GM21528 (cell line): Measurements from ENCODE around the gene RCAN1.

ENCODE experiments used
- ATAC-seq: cut with Tn5 transposase; IDR thresholded peaks from one replicate; pipeline ENCODE4 v1.9.1; 2021; ENCODE audit warnings: mild to moderate bottlenecking, moderate library complexity; ENCODE audit not compliant: unreplicated experiment, low FRiP score

Gene RCAN1

DNA sequence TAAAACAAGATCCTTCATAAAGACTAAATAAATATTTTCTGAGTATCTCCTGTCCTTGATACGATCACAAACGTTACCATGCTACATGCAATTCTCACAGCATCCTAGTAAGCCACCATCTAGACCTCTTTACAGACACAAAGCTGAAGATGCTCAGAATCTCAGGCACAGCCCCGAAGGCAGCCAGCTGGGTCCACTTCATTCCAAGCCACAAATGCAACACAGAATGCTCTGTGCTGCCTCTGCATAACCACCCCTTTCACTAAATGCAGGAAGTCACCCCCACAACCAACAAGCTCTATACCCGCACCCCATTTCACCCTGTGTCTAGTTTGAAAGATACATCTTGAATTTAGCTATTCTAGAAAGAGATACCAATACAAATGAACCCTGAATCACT lies 12.9 kb downstream of the RCAN1 start:
- no peak for ATAC-seq

DNA sequence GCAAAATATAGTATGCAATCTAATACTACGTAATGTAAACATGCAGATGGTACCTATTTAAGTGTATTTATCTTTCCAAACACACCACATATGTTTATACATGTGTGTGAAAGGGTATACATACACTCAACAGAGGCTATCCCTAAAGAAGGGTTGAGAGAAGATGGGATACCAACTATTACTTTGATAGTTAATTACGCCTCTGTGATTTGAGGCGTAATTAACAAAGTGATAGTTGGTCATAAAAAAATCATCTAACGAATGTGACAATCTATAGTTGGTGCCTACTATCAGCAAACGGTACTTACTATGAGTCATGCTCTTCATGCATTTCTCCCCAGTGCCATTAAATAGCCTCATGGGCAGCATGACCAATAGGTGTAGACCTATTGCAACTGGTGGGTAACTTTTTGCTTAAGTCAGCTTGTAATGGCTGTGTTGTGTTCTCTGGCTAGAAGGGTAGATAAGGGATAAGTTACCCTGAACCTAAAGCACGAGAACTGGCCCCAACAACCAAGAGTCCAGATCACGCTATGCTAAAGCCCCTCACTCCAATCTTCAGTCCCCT lies 15.3 kb downstream of the RCAN1 start:
- ATAC-seq, result no peak

DNA sequence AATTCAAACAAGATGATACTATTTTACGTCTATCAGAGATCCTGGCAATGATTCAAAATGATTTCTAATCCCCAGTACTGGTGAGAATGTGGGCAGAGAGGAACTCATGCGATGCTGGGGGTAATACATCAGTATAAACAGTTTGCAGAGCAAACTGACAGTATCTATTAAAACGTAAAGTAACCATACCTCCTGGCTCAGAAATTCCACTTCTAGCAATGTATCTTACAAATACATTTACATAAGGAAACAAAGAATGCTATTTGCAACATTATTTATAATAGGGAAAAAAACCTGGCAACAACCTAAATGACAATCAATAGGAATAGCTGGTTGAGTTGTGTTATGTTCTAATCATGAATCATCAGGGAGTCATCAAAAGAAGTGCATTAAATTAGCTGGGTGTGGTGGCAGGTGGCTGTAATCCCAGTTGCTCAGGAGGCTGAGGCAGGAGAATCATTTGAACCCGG lies 15.9 kb downstream of the RCAN1 start:
- no peak for ATAC-seq

DNA sequence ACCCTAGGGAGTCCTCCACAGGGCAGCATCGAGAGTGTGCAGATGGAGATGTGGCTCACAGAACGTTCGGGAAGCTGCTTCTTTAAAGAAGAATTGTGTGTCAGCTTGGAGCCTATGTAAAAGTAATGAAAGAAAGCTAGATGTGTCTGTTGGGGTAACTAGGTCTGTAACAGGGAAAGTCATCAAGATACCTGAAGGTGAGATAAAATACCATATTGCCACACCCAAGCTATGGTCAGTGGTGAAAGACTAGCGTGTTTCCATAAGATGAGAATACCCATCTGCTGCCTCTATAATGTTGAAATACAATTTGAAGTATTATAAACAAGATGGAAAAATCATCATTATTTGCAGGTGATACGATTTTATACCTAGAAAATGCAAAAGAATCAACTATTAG lies 17.5 kb downstream of the RCAN1 start:
- no peak for ATAC-seq

DNA sequence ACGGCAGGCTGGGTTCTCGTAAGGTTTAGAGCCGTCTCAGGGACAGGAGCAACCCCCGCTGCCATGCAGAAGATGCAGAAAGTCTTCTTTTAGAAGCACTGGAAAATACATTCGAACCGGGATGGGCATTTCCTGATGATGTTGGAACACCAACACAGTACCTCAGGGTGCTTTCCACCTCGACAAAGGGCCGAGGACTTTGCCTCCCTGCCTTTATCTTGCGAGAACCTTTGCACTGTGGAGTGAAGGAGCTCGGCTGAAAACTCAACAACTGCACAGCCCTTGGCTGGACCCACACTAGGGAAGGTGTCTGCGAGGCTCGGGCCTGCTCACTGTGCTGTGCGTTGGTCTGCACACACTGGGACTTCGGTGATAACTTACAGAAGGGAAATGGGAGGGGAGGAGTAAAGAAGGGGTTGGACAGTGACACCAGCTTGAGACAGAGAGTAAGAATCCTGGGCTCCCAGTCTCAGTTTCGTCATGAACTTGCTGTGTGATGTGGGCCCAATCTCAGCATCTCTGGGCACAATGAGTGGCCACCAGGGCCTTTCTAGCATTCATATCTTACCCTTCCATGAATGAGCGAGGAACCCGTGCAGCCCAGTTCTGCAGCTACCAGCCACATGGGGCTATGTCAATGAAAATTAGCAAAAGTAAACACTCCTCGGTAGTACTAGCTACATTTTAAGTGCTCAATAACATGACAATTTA lies 18.2 kb downstream of the RCAN1 start:
- ATAC-seq, result no peak

DNA sequence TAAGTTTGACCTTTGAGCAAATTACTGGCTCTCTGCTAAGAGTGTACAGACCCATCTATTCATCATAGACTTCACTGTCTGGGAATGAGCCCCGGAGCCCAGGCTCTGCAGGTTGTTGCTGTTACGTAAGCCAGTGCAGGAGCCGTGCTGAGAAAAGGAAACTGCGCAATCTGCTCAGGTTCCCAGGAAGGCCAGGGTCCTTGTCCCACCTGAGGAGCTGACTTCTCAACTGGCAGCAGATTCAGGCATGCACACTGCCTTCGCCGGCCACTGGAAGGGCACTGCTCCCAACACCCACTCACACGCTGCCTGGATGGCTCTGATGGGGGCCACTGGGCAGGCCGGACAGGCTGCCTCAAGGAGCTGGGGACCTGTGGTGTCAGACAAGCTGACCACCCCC lies 19.5 kb downstream of the RCAN1 start:
- no peak for ATAC-seq

DNA sequence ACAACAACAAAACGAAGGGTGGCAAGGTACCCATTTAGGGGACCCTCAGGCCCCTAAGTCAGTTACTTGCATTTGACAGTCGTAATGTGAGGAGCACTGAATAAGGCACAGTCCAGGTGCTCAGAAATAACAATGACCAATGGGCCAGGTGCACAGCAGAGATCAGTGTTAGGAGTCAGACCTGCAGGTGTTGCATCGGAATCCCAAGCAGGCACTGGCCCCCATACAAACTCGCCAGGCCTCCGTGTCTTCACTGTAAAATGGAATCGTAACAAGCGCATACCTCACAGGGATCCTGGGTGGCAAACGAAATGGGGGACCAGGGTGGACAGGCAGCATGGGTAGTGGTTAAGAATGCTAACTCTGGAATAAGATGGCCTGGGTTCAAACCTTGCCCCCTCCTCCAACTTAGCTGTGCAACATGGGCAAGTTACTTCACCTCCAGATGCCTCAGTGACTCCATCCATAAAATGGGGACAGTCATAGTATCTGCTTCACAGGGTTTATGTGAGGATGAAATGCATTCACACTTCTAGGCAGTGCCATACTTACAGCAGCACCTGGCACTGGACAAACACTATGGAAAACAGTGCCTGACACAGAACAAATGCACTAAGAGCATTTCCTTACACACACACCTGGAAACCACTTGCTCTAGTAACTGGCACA lies 20.2 kb downstream of the RCAN1 start:
- no peak for ATAC-seq

DNA sequence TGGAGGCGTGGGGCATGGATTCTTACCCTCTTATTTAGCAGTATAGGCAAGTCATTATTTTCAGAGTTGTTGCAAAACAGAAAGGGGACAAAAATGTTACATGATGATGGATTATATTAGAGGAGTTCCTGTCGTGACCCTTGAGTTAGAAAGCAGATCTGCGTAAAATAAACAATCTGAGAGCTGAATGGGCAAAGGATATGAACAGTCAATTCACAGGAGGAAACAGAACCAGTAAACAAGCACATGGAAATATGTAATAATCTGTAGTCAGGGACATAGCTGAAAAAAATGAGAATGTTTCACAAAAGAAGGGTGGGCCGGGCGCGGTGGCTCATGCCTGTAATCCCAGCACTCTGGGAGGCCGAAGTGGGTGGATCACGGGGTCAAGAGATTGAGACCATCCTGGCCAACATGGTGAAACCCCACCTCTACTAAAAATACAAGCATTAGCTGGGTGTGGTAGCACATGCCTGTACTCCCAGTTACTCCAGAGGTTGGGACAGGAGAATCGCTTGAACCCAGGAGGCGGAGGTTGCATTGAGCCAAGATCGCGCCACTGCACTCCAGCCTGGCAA lies 20.9 kb downstream of the RCAN1 start:
- no peak for ATAC-seq

DNA sequence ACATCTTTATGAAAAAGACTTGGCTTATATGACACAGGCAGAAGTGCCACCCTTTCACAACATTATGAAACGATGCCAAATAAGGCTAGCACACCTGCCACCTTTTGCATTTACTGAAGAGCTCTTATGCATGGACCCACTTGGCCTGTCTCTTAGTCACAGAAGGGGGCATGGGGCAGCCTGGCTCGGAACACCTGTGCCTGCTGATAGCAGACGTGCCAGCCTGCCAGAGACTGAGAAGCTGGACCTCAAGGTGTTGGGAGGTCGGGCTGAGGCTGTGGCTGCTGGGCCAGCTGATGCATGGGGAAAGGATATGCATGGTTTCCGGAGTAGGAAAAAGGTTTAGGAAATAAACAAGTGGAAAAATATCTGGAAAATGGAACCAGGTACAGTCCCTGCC lies 21.5 kb downstream of the RCAN1 start:
- ATAC-seq, result no peak

DNA sequence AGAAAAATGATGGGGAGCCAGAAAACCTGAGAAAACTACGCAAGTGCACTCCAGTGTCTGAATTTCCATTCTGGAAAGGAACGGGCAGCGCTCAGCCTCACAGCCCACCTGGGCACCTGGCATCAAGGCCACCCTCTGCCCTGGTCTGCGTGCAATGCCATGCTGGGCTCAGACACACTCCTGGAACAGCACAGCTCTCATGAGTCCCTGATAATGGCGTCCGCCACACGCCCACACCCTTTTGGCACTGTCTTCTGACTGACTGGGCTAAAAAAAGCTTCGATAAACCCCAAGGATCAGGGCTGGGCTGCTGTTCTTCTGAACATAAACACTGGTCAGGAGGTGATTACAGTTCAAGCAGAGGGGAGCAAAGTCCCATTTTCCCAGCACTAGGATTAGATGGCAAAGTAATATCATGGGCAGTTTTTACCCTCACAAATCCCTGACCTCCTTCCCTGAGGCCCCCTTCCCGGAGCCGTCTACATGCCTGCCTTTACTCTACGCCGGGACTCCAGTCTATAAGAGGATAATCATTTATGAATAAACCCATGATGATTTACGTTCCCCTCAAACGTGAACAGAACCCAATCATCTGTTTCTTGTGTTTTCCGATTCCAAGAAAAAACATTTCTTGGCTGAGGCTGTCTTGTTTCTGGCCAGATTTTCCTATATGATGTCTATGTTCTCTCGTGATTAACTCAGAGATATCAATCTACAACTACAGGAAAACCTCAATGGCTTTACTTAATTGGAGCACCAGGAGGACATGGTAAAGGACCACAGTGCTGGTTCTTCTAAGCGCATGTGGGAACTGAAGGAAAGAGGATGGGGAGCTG lies 22.6 kb downstream of the RCAN1 start:
- no peak for ATAC-seq

DNA sequence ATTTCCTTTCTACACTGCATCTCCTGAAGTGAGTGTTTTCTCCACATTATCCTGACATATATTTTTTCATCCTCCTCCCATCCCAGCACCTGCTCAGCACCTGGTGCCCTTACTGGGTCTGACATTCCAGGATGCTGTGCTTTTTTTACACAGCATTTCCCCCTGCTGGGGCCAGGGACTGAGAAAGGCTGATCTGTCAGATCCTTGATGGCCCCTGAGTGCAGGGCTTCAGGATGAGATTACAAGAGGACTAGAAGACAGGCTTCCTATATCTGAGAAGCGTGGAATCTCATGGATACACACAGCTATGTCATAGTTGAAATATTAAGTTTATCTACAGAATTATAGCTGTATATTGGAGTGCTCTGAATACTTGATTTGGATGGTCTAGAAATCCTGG lies 24.4 kb downstream of the RCAN1 start:
- no peak for ATAC-seq

DNA sequence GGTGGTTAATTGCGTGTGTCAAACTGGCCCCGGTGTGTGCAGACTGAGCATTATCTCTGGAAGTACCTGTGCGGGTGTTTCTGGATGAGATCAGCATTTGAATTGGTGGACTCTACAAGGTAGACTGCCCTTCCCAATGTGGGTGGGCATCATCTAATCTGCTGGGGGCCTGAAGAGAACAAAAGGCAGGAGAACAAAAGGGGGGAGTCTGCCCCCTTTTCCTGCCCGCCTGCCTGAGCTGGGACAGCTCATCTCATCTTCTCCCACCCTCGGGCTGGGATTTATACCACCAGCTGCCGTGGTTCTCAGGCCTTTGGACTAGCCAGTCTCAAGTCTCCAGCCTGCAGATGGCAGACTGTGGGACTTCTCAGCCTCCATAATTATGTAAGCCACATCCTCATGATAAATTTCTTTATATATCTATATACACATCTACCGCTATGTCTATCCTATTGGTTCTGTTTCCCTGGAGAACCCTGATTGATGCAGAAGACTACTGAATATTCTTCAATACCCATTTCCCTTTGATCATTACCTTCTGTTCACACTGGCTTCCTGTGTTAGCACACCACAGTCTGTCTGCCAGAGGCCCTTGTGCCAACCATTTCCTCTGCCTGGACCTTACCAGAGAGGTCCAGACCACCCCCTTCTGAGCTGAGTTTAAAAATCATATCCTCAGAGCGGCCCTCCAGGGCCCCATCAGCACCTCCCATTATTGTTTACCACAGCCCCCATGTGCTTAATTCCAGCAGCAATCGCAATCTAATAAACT lies 25.2 kb downstream of the RCAN1 start:
- no peak for ATAC-seq

DNA sequence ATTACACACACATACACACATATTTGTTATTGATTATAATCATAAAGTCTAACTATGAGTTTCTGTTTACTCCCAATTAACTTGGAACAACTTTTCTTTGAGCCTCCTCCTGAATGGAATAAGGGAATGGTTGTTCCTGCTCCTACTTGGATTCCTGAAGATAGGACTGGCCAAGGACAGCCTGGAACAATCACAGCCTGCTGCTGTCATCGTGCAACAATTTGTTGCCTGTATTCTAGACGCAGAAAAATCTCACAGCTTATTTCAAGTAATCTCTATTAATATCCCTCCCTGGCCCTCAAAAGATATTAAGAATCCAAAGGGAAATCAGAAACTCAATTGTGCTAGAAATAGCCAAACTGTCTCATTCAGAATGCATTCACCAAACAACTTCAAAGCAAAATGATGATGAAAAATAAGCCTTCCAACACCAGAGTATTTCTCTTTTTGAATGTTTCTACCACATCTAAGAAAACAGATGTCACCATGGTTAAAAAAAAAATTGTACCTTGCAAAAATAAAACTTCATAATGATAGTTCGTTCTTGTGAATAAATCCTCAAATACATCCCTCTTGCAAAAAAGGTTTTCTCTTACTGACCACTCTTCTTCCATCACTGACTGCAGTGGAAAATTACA lies 30.9 kb downstream of the RCAN1 start:
- no peak for ATAC-seq

DNA sequence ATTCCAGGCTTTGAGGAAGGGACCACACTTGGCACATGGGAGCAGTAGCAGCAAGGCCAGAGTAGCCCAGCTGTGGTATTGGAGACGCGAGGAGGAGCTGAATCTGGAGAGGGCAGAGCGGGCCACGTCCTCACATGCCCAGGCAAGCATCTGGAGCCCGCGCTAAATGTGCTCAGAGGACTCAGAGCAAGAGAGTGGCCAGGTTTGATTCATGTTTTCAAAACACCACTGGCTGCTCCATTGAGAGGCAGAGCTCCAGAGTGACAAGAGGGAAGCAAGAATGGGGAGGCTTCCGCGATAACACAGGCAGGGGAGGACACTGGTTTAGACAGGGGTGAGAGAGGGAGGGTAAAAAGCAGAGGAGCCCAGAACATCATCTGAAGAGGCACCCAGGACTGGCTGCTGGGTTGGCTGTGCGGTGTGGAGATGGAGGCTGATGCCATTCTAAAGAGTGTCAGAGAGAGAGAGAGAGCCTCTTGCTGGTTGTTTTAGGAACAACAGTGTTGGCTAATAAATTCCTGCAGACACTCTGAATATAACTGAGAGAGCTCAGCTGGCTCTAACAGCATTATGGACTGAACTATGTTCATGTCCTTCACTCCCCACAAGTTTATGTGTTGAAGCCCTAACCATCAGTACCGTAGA lies 32.3 kb downstream of the RCAN1 start:
- ATAC-seq, result no peak

DNA sequence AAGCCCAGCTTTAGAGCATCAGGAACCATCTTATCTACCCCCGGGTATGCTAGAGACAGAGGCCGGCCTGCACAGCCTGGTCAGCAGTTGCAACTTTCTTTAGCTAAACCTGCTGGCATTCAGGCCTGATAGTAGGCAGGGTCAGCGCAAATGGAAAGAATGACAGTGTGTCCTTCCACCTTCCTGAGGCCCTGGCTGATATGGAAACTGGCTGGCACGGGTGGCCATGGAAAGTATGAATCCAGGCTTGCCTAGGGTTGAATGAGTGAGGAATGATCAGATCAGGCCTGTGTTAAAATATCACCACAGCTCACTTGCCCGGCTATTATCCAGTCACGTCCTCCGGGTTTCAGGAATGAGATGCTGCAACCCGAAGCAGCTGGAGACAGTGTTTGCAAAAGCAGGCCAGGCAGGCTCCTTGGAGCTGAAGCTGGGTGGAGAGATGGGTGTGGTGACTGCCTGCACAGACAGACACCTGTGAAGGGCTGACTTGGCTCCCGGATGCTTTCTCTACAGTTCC lies 34.7 kb downstream of the RCAN1 start:
- ATAC-seq, result no peak

DNA sequence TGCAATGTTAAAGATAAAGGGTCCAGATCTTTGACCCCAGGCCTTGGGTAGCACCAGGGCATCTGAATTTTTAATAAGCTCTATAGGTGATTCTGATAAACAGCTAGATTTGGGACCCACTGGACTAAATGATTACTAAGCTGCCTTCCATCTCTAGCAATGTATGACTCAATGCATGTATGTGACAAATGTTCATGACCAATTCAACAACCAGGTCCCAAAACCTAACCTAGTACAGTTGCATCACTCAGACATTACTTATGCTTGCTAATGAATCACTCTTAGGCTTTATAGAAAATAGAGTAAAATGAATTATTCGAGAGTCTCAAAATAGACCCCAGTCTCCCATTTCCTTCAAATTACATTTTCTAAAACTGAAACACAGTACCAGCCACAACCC lies 35.5 kb downstream of the RCAN1 start:
- no peak for ATAC-seq

DNA sequence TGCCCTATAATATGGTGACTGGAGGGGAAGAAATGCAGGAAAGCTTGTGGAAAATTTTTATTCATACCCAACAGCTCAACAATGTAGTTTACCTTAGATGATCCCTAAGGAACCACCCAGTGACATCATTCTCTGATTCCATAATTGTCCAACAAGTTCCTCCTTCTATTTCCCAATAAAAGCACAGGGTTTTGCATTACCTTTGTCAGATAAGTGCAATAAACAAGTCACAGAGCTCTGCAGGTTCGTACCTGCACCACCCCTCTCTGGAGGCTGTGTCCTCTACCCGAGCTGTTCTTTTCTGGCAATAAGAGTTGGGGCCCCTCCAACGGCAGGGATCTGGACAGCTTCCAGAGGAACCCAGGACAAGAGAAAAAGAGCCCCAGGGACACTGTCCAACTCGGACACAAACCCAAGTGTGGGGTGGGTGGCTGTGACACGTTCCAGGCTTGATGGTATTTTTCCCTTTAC lies 38.8 kb downstream of the RCAN1 start:
- no peak for ATAC-seq

DNA sequence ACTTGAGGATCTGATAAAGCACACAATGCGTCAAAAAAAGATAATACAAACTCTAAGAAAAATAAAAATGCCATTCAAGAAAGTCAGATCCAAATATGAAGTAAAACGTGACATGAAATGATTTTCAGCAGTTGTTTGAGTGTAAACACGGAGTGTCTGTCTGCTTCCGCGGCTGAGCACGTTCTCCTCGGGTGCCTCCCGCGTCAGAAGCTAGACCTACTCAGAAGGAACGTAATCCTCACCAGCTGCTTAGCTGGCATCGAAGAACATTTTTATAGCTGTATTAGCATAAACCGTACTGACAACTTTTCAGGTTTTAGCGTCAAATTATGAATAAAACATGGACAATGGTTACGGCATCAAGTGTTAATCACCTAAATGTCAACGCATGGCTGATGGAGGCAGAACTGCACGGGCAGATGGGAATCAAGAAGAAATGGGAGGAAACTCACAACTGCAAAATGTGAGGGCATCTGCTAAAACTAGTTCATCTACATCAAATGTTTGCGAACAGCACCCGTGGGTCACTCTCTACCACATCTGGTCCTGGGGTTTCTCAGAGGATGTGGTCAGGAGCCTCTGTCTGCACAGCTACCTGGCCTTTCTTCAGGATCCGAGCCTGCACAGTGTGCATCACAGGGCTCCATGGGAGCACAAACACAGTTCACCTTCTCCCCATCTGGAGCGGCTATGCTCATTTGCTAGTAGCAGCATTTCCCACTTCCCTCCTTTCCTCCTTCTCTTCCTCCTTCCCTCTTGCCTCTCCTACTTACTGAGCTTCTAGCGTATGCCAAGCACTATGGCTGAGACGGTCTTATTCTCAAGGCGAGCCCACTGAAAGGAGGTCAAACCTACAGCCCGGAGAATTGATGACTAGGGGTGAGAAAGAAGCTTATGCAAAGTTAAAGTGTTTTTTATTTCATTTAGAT lies 40.0 kb downstream of the RCAN1 start:
- ATAC-seq, result no peak
